ENCODE data around the gene HNRNPL. TPM values are rescaled to one million over a fixed set of nuclear protein-coding genes. Genes with fewer than 3 reads are reported as not detected.

HNRNPL gene
- total RNA-seq, 1 experiment from 2014 or later = 238 TPM

Small RNA genes within 50 kb of the gene (small RNA-seq; reads per million reads assigned to genes)
- 0 reads per million in 2 experiments for gene RNU6-140P

Other genes with a start within 250 kb of the HNRNPL start
- 0.10 TPM in 1 of 2 replicates, not detected in the other for gene MAP4K1, start 232.0 kb downstream of the HNRNPL start, total RNA-seq (2014; rRNA removed; shearing (Covaris generic))
- gene EIF3K, start 230.8 kb downstream of the HNRNPL start, total RNA-seq (2014; rRNA removed; shearing (Covaris generic)) = 194 and 195 TPM in 2 replicates
- gene ACTN4, start 202.3 kb downstream of the HNRNPL start, total RNA-seq (2014; rRNA removed; shearing (Covaris generic)) = 145 and 155 TPM in 2 replicates
- gene CAPN12, start 105.5 kb downstream of the HNRNPL start, total RNA-seq (2014; rRNA removed; shearing (Covaris generic)) = 0.15 and 0.92 TPM in 2 replicates
- not detected in 2 replicates for gene LGALS7, start 76.5 kb downstream of the HNRNPL start, total RNA-seq (2014; rRNA removed; shearing (Covaris generic))
- not detected in 2 replicates for gene LGALS7B, start 60.8 kb downstream of the HNRNPL start, total RNA-seq (2014; rRNA removed; shearing (Covaris generic))
- not detected in 2 replicates for gene LGALS4, start 37.0 kb downstream of the HNRNPL start, total RNA-seq (2014; rRNA removed; shearing (Covaris generic))
- gene ECH1, start 18.2 kb downstream of the HNRNPL start, total RNA-seq (2014; rRNA removed; shearing (Covaris generic)) = 63.2 and 80.0 TPM in 2 replicates
- 4.2 and 4.8 TPM in 2 replicates for gene RINL, start 28.3 kb upstream of the HNRNPL start, total RNA-seq (2014; rRNA removed; shearing (Covaris generic))
- 23.3 and 33.0 TPM in 2 replicates for gene SIRT2, start 49.6 kb upstream of the HNRNPL start, total RNA-seq (2014; rRNA removed; shearing (Covaris generic))
- gene NFKBIB, start 50.0 kb upstream of the HNRNPL start, total RNA-seq (2014; rRNA removed; shearing (Covaris generic)) = 17.0 and 19.1 TPM in 2 replicates
- 0.20 TPM in 1 of 2 replicates, not detected in the other for gene CCER2, start 62.2 kb upstream of the HNRNPL start, total RNA-seq (2014; rRNA removed; shearing (Covaris generic))
- 21.7 and 24.0 TPM in 2 replicates for gene SARS2, start 80.8 kb upstream of the HNRNPL start, total RNA-seq (2014; rRNA removed; shearing (Covaris generic))
- 43.6 and 61.2 TPM in 2 replicates for gene MRPS12, start 81.0 kb upstream of the HNRNPL start, total RNA-seq (2014; rRNA removed; shearing (Covaris generic))
- 7.9 and 11.1 TPM in 2 replicates for gene FBXO17, start 125.8 kb upstream of the HNRNPL start, total RNA-seq (2014; rRNA removed; shearing (Covaris generic))
- 0.52 and 0.59 TPM in 2 replicates for gene FBXO27, start 182.6 kb upstream of the HNRNPL start, total RNA-seq (2014; rRNA removed; shearing (Covaris generic))
- gene ACP7, start 234.4 kb upstream of the HNRNPL start, total RNA-seq (2014; rRNA removed; shearing (Covaris generic)) = 0.12 and 0.32 TPM in 2 replicates

Measured in NCI-H460 (cell line).